ENCODE measurements around the gene SOCS7.

DNA sequence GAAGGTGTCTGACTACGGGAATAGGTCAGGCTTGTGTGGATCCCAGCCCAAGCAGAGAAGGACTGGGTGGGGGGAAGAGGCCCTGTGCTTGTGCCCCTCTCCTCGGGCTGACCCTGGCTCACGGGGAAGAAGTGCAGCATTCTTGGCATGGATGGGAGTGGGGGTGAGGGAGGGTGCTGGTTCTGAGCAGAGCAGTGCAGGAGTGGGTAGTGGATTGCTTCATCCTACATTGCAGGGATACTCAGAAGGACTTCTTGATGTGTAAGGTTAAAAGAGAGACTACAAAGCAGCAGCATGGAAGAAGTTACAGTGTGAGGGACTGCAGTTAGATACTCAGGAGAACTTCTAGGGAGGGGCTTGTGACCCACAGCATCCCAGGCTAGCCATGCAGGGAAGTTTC, 78.7 kb downstream of the SOCS7 start:
- TF ChIP-seq CTCF (IDR thresholded peaks at IDR 0.05) (no peak), POLR2AphosphoS5 (IDR thresholded peaks at IDR 0.05; ENCODE audit: low read depth, low read length) (no peak), TCF7L2 (IDR thresholded peaks at IDR 0.05; ENCODE audit: low read depth, low read length) (no peak)

Data from Panc1 (cell line).